RWPE1 (cell line): Measurements from ENCODE around the gene PRR7.

Experiments used
- CTCF ChIA-PET: fragments of 350-600 bp; sonication (Branson Sonifier 250); formaldehyde crosslinking; extraction: SDS; loops from one replicate; lab custom pipeline; 2021; lab: Yijun Ruan, JAX
- POLR2A ChIA-PET: fragments of 400-600 bp; formaldehyde crosslinking; extraction: SDS; loops from one replicate; lab custom pipeline; 2020; ENCODE audit warnings: antibody characterized with exemption; ENCODE audit not compliant: low non-redundant PET; lab: Yijun Ruan, JAX
- DNase-seq: peaks from one replicate; pipeline ENCODE4 v3.0.0; 2012; ENCODE audit warnings: low spot score
- H3K27ac ChIP-seq: fragments of 450-650 bp; 2 replicates; pipeline ENCODE4 v1.5.1; 2017
- TF ChIP-seq, protein P1 (sequence below): fragments of 450-650 bp; conservative IDR thresholded peaks from 2 replicates; pipeline ENCODE4 v1.5.1; 2017; ENCODE audit warnings: low read depth, mild to moderate bottlenecking

The PRR7 gene

DNA sequence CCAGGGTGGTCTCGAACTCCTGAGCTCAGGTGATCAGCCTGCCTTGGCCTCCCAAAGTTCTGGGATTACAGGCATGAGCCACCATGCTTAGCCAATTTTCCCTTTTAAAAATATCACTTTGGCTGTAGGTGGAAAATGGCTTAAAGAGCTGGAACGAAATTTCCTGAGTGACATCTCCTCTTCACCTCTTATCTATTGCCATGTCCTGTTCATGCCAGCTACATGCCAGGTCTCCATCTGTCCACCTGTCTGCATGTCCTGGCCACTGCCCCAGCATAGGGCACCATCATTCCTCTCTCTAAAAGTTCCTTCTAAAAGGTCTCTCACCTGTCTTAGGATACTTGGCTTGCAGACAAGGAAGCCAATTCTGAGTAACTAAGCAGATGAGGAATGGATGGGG lies 22.9 kb upstream of the PRR7 start:
- CTCF ChIA-PET: interaction anchor here (0.6 to 9.8 kb wide), 3 partner anchors 20 to 762 kb away, joined by 3 to 100 read pairs (median 3); no protein-coding TSS in a partner anchor
- POLR2A ChIA-PET: no interaction called here
- TF ChIP-seq, protein P1, sequence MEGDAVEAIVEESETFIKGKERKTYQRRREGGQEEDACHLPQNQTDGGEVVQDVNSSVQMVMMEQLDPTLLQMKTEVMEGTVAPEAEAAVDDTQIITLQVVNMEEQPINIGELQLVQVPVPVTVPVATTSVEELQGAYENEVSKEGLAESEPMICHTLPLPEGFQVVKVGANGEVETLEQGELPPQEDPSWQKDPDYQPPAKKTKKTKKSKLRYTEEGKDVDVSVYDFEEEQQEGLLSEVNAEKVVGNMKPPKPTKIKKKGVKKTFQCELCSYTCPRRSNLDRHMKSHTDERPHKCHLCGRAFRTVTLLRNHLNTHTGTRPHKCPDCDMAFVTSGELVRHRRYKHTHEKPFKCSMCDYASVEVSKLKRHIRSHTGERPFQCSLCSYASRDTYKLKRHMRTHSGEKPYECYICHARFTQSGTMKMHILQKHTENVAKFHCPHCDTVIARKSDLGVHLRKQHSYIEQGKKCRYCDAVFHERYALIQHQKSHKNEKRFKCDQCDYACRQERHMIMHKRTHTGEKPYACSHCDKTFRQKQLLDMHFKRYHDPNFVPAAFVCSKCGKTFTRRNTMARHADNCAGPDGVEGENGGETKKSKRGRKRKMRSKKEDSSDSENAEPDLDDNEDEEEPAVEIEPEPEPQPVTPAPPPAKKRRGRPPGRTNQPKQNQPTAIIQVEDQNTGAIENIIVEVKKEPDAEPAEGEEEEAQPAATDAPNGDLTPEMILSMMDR: no peak
- no peak for DNase-seq
- no peak overlapping the region for H3K27ac ChIP-seq

DNA sequence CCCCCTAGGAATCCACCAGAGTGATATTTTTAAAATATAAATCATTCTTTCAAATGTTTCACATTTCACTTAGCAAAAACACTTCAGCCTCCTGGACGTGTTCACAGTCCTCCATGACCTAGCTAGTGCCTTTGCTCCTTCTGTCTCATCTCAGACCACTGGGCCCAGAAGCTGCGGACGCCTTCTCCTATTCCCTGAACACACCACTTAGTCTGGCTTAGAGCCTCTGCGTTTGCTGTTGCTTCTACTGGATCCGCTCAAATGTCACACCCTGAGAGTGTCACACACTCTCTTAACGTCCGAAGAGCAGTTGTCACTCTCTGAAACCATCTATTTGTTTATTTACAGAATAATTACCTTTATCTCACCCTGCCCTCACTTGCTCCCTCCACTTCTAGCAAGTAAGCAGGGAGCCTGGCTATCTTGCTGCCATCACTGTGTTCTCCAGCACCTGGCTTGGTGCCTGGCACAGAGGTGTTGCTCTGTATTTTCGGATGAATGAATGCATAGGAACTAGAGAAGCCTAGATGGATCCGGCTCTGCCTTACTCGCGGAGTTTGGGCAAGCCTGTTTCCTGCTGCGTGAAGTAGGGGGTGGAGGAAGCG lies 21.3 kb upstream of the PRR7 start:
- CTCF ChIA-PET: interaction anchor here (9.8 kb wide), 1 partner anchor 22 kb away, joined by 100 read pairs; no protein-coding TSS in a partner anchor
- POLR2A ChIA-PET: interaction anchor here (0.7 to 2.0 kb wide), 3 partner anchors 22 to 699 kb away, joined by 3 to 11 read pairs (median 7); no protein-coding TSS in a partner anchor
- TF ChIP-seq, protein P1: no peak
- no peak for DNase-seq
- H3K27ac ChIP-seq: peak overlapping the region; percentile 94

DNA sequence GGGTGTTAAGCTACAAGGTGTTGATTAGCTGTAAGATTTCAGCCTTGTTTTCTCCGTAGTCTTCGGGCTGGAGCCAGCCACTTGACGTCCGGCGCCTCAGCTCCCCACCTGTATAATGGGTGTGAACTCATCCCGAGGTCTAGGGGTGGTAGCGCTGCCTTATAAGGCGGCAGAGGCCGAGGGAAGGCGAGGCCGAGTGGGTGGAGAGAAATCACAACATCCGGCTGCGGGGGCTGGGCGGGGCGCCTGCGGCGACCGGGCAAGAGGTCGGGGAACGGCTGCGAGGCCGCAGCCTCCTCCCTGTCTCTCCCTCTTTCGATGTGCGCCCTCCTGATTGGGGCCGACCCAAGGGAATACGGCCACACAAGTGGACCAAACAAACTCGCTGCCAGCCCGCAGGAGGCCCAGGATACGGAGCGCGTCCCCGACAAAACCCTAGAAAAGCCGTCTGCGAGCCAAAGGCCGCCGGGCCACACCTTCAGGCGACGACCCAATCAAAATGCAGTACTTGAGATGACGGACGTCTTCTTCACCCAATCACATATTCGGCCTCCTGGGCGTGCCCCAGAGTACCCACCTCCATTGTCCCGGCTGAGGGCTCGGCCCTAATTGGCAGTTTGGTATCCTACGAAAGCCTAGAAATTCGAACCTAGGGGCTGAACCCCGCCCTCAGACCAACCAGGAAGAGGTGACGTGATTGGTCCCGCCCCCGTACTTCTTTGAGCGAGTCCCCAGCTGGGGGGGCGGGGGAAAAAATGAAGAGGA lies 20.6 kb upstream of the PRR7 start:
- H3K27ac ChIP-seq: peak overlapping the region; percentile 94
- ChIA-PET POLR2A (interaction anchor here (0.5 to 2.0 kb wide), 12 partner anchors 11 to 698 kb away, joined by 3 to 11 read pairs (median 4); partner anchors contain the start of gene F12), CTCF (interaction anchor here (0.6 to 9.8 kb wide), 8 partner anchors 18 to 116 kb away, joined by 3 to 100 read pairs (median 3); no protein-coding TSS in a partner anchor)
- DNase-seq: peak; percentile 100
- TF ChIP-seq, protein P1: no peak

DNA sequence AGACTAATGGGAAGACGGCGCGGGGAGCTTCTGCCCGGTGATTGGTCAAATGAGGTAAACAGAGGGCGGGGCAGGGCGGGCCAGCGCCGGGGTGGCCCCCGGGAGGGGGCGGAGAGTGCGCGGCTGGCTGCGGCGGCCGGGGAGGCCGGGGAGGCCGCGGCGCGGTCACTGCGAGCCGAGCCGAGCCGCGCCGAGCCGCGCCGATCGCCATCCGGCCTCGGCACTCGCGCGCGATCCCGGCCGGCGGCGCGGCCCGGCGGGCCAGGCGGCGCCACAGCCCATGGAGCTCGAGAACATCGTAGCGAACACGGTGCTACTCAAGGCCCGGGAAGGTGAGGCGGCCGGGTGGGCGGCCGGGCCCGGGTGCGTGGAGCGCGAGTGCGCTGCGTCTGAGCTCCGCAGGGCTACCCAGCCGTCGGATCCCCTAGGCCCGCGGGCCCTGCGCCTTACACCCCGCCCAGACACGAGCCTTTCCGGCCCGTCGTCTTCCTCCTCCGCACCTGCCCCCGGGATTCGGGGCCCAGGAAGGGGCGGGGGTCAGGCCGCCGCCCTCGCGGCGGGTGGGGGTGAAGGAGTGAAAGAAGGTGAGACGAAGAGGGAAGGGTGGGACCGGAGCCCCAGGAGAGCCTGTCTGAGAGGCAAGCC lies 19.9 kb upstream of the PRR7 start, which contains the start of gene GRK6:
Gene GRK6 (plus strand): TSS at position 111 of the 645 bp plus-strand sequence. CDS start 170 bp downstream, at position 281.
- DNase-seq: peak; percentile 67
- TF ChIP-seq, protein P1: no peak
- ChIA-PET POLR2A (interaction anchor here (0.5 to 2.0 kb wide), 11 partner anchors 10 to 114 kb away, joined by 3 to 11 read pairs (median 4); partner anchors contain the start of gene F12), CTCF (interaction anchor here (0.6 to 9.8 kb wide), 8 partner anchors 17 to 117 kb away, joined by 3 to 100 read pairs (median 3); no protein-coding TSS in a partner anchor)
- H3K27ac ChIP-seq: peak within 1 kb of the TSS; percentile 94

DNA sequence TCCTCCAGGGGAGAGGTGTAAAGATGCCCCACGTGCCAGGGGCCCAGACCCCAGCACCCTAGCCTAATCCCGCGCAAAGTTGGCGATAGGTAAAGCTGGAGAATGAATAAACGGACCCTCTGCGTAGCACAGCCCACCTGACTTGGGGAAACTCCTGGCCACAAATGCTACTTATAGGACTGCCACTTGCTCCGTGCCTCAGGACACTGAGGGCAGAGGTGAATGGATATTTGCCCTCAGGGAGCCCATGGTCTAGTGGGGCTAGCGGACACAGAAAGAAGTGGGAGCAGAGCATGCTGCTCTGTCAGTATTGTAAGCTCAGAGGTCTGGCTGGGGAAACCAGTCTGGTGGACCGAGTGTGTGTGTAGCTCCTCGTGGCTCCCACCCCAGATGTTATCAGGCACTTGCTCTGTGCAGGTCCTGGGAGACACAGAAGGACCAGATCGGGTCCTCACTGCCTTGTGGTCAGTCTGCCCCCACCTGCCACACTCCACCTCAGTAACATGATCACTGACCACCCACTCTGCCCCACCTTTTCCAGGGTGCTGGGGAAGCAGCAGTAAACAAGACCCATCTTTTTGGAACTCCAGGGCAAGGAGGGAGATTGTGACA lies 19.3 kb upstream of the PRR7 start:
- no peak for DNase-seq
- ChIA-PET CTCF (interaction anchor here (0.9 to 9.8 kb wide), 6 partner anchors 17 to 118 kb away, joined by 3 to 100 read pairs (median 4); no protein-coding TSS in a partner anchor), POLR2A (interaction anchor here (2.0 kb wide), 1 partner anchor 20 kb away, joined by 11 read pairs; no protein-coding TSS in a partner anchor)
- TF ChIP-seq, protein P1: no peak
- H3K27ac ChIP-seq: peak overlapping the region; percentile 94
